GM23338 (cell line): ENCODE data around the gene DBH. TPM values are rescaled to one million over a fixed set of nuclear protein-coding genes. Genes with fewer than 3 reads are reported as not detected.

Experiments used
- ATAC-seq: fragments of 200-7000 bp; cut with Tn5 transposase; 3 replicates; pipeline ENCODE4 v1.9.1; 2020
- DNase-seq: peaks from one replicate; pipeline ENCODE4 v3.0.0-alpha.2; 2015; ENCODE audit warnings: low spot score
- H2AFZ ChIP-seq: fragments of 200-600 bp; sonication (generic); 2 replicates; pipeline ENCODE4 v1.8.0; 2016; ENCODE audit warnings: antibody characterized with exemption, mild to moderate bottlenecking, moderate library complexity
- H3F3A ChIP-seq: fragments of 200-600 bp; sonication (generic); replicated peaks from 2 replicates; pipeline ENCODE4 v1.8.0; 2017; ENCODE audit warnings: antibody characterized with exemption, mixed run types, low read depth
- H3K27ac ChIP-seq: fragments of 200-600 bp; sonication (generic); 2 replicates; pipeline ENCODE4 v1.6.1; 2016; ENCODE audit warnings: low read depth
- H3K27me3 ChIP-seq: fragments of 200-600 bp; sonication (generic); 2 replicates; pipeline ENCODE4 v1.8.0; 2016; ENCODE audit warnings: mild to moderate bottlenecking, mixed run types, moderate library complexity; ENCODE audit not compliant: insufficient read depth
- H3K36me3 ChIP-seq: fragments of 200-600 bp; sonication (generic); 2 replicates; pipeline ENCODE4 v1.8.0; 2016; ENCODE audit warnings: mild to moderate bottlenecking; ENCODE audit not compliant: insufficient read depth
- H3K4me1 ChIP-seq: fragments of 200-600 bp; sonication (generic); 2 replicates; pipeline ENCODE4 v1.8.0; 2016; ENCODE audit warnings: mild to moderate bottlenecking, moderate library complexity; ENCODE audit not compliant: insufficient read depth
- H3K4me2 ChIP-seq: fragments of 200-600 bp; sonication (generic); 2 replicates; pipeline ENCODE4 v1.7.1; 2017; ENCODE audit warnings: mixed run types
- H3K4me3 ChIP-seq: fragments of 200-600 bp; sonication (generic); 2 replicates; pipeline ENCODE4 v1.6.1; 2016; ENCODE audit warnings: mixed run types
- H3K79me2 ChIP-seq: fragments of 200-600 bp; sonication (generic); replicated peaks from 2 replicates; pipeline ENCODE4 v1.8.0; 2017; ENCODE audit warnings: mild to moderate bottlenecking; ENCODE audit not compliant: insufficient read depth
- H3K9me2 ChIP-seq: fragments of 200-600 bp; sonication (generic); 2 replicates; pipeline ENCODE4 v1.8.0; 2017; ENCODE audit not compliant: insufficient read depth
- H4K20me1 ChIP-seq: fragments of 200-600 bp; sonication (generic); replicated peaks from 2 replicates; pipeline ENCODE4 v1.8.0; 2017; ENCODE audit warnings: mild to moderate bottlenecking; ENCODE audit not compliant: insufficient read depth
- H3K27ac Mint-ChIP-seq: 2 replicates; pipeline ENCODE4 v1.8.0; 2020; ENCODE audit warnings: inconsistent platforms, mild to moderate bottlenecking, moderate library complexity, mixed read lengths
- H3K27me3 Mint-ChIP-seq: 3 replicates; pipeline ENCODE4 v1.8.0; 2022; ENCODE audit warnings: low read depth, mild to moderate bottlenecking, moderate library complexity, mixed read lengths, inconsistent platforms; ENCODE audit not compliant: insufficient read depth, poor library complexity
- H3K36me3 Mint-ChIP-seq: 3 replicates; pipeline ENCODE4 v1.8.0; 2021; ENCODE audit warnings: low read depth, mild to moderate bottlenecking, inconsistent platforms, moderate library complexity, mixed read lengths
- H3K4me1 Mint-ChIP-seq: 3 replicates; pipeline ENCODE4 v1.8.0; 2020; ENCODE audit warnings: mild to moderate bottlenecking, inconsistent platforms, mixed read lengths
- H3K4me3 Mint-ChIP-seq: 3 replicates; pipeline ENCODE4 v1.8.0; 2021; ENCODE audit warnings: moderate library complexity, mild to moderate bottlenecking, inconsistent platforms, mixed read lengths
- H3K9me3 Mint-ChIP-seq: 3 replicates; pipeline ENCODE4 v1.8.0; 2020; ENCODE audit warnings: moderate library complexity, mild to moderate bottlenecking, inconsistent platforms, mixed read lengths
- CREB1 ChIP-seq: fragments of 250-450 bp; sonication (Bioruptor Pico); IDR thresholded peaks from 2 replicates; pipeline ENCODE4 v1.5.0; 2020; ENCODE audit warnings: low read depth, mild to moderate bottlenecking, moderate library complexity
- CTCF ChIP-seq, 2 experiments: fragments of 200-600 bp in 1 of 2; sonication (generic) in 1 of 2; conservative IDR thresholded peaks; 2 replicates each; pipeline versions ENCODE4 v1.5.1 to v1.6.1; 2016 to 2017; ENCODE audit warnings: antibody characterized with exemption in 2 of 2, low read depth in 2 of 2, mild to moderate bottlenecking in 2 of 2, moderate library complexity in 1 of 2
- ETS1 ChIP-seq: IDR thresholded peaks from 2 replicates; pipeline ENCODE4 v1.6.1; 2016; ENCODE audit warnings: antibody characterized with exemption
- EZH2phosphoT487 ChIP-seq: fragments of 200-600 bp; sonication (generic); IDR thresholded peaks from one replicate; pipeline ENCODE4 v1.8.1; 2018; ENCODE audit warnings: antibody characterized with exemption; ENCODE audit not compliant: unreplicated experiment
- ZNF462 ChIP-seq: fragments of 250-450 bp; sonication (Bioruptor Pico); IDR thresholded peaks from 2 replicates; pipeline ENCODE4 v1.5.0; 2020; ENCODE audit warnings: mild to moderate bottlenecking, moderate library complexity
- polyA plus RNA-seq: library from polyadenylated mRNA; unstranded; fragments of >200 nt; fragmentation: Nextera tagmentation; extraction: Ambion mirVana; gene quantifications from 2 replicates; pipeline ENCODE4 v1.2.1, GENCODE V29; 2016
- total RNA-seq: library from RNA; depleted of rRNA; stranded (reverse); fragments of >200 nt; shearing (Covaris generic); gene quantifications from 2 replicates; pipeline ENCODE4 v1.2.3, GENCODE V29; 2014

Gene DBH
- total and polyA plus RNA-seq, 2 experiments from 2014 or later: 0.08 to 0.24 TPM

- TF ChIP-seq ETS1: no peak
- TF ChIP-seq CREB1 (CRISPR knock-in tag): no peak
Observed at GRCh38 chr9:133604214-133604613, 31.9 kb upstream of the DBH start (continued).

GRCh38 chr9:133604856-133605255, 31.3 kb upstream of the DBH start:
- no peaks in the 10 kb centered on the region; the same call in 1 of the 2 replicates for H3K4me1 ChIP-seq
- H3K4me2 ChIP-seq: no peak overlapping the region
- DNase-seq (peak; percentile 44), ATAC-seq (peak; percentile 29)
- no peaks in the 10 kb centered on the region for H3K79me2 ChIP-seq
- no peaks in the 10 kb centered on the region for H4K20me1 ChIP-seq
- TF ChIP-seq ZNF462 (CRISPR knock-in tag) (no peak), CTCF (conservative IDR thresholded peaks at IDR 0.05; ENCODE audit: low read depth in 2 of 2) (0 out of 4 replicates have a peak, but pooled peaks of 1 of the 2 experiments have one; percentile 10), EZH2phosphoT487 (no peak)
- no peak overlapping the region for H2AFZ ChIP-seq
- no peaks in the 10 kb centered on the region for H3K36me3 ChIP-seq
- no peaks in the 10 kb centered on the region for H3F3A ChIP-seq
- Mint-ChIP-seq H3K27me3 (peaks cover 10% of the 10 kb centered on the region), H3K27ac (no peak overlapping the region), H3K4me3 (no peak overlapping the region), H3K36me3 (no peaks in the 10 kb centered on the region), H3K4me1 (peaks cover 28% of the 10 kb centered on the region), H3K9me3 (no peaks in the 10 kb centered on the region)
- H3K27ac ChIP-seq: no peak overlapping the region
- peaks cover 15% of the 10 kb centered on the region for H3K27me3 ChIP-seq
- H3K4me3 ChIP-seq: no peak overlapping the region
- H3K9me2 ChIP-seq: no peaks in the 10 kb centered on the region
